T-helper 2 cell treated with Interferon-gamma antibody and Interleukin-4, amounts not matched to agents 5 μg/mL and 100 μg/mL, for 36 hours (primary cell): ENCODE measurements around the gene ZNF124.
"Not testable (repeated sequence)": the region's sequence is repeated elsewhere in the genome, so short reads cannot be mapped to it uniquely, and the experiment has no call there.

Experiments
- DNase-seq: peaks from one replicate; pipeline ENCODE4 v3.0.0; 2021; ENCODE audit warnings: low spot score
- H3K27ac Mint-ChIP-seq: one replicate; pipeline ENCODE4 v1.8.0; 2021; ENCODE audit warnings: mild to moderate bottlenecking, mixed read lengths
- H3K27me3 Mint-ChIP-seq: one replicate; pipeline ENCODE4 v1.8.0; 2021; ENCODE audit warnings: low read depth, mixed read lengths
- H3K36me3 Mint-ChIP-seq: one replicate; pipeline ENCODE4 v1.8.0; 2021; ENCODE audit warnings: low read depth, mixed read lengths
- H3K4me1 Mint-ChIP-seq: one replicate; pipeline ENCODE4 v1.8.0; 2021; ENCODE audit warnings: low read depth, mixed read lengths
- H3K4me3 Mint-ChIP-seq: one replicate; pipeline ENCODE4 v1.8.0; 2022; ENCODE audit warnings: mild to moderate bottlenecking, moderate library complexity, mixed read lengths
- H3K9me3 Mint-ChIP-seq: one replicate; pipeline ENCODE4 v1.8.0; 2021; ENCODE audit warnings: mixed read lengths

Gene ZNF124

DNA sequence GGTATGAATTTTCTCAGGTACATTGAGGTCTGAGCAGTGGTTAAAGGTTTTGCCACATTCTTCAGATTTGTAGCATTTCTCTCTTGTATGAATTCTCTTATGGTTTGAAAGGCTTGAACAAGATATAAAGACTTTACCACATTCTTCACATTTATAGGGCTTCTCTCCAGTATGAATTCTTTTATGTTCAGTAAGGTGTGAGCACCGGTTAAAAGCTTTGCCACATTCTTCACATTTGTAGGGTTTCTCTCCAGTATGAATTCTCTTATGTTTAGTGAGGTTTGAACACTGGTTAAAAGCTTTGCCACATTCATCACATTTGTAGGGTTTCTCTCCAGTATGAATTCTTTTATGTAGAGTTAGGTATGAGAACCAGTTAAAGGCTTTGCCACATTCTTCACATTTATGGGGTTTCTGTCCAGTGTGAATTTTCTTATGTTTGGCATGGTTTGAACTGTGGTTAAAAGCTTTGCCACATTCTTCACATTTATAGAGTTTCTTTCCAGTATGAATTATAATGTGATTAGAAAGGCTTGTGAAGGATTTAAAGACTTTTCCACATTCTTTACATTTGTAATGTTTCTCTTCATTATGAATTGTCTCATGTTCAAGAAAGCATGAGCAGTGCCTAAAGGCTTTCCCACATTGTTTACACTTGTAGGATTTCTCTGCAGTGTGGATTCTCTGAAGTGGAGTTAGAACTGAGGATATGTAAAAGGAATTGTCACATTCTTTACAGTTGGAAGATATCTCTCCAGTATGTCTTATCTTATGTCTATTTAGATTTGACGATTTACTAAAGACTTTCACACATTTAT is 18.4 kb upstream of the ZNF124 start:
- Mint-ChIP-seq H3K9me3 (peaks cover 67% of the 10 kb centered on the region), H3K36me3 (peaks cover 68% of the 10 kb centered on the region), H3K4me1 (no peaks in the 10 kb centered on the region), H3K27ac (no peak overlapping the region), H3K27me3 (no peaks in the 10 kb centered on the region), H3K4me3 (no peak overlapping the region)
- DNase-seq, result no peak

- no peaks in the 10 kb centered on the region for H3K4me1 Mint-ChIP-seq
- no peak overlapping the region for H3K4me3 Mint-ChIP-seq
- no peak overlapping the region for H3K27ac Mint-ChIP-seq
- peaks cover 62% of the 10 kb centered on the region for H3K9me3 Mint-ChIP-seq
- DNase-seq, result no peak
- peaks cover 31% of the 10 kb centered on the region for H3K36me3 Mint-ChIP-seq
- no peaks in the 10 kb centered on the region for H3K27me3 Mint-ChIP-seq
Observed at GRCh38 chr1:247185667-247186066, 13.8 kb upstream of the ZNF124 start.

GRCh38 chr1:247184254-247184653 is 12.4 kb upstream of the ZNF124 start:
- H3K9me3 Mint-ChIP-seq, result peaks cover 59% of the 10 kb centered on the region
- no peak overlapping the region for H3K4me3 Mint-ChIP-seq
- H3K4me1 Mint-ChIP-seq, result no peaks in the 10 kb centered on the region

DNA sequence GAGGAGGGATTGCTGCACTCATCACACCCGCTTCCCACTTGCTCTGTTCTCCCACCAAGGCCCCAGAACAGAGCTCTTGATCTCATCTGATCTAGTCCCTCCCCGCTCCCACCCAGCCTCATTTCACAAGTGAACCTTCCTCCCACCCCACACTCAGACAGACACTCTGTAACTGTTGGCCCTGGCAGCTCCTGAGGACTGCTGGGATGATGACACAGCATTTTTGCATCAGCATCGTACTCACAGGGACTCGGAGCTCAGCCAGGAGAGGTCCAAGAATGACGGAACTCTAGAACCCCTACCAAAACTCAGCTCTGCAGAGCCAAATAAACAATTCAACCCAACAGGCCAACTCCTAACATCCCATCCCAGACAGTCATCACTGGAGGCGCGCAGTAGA is 11.2 kb upstream of the ZNF124 start:
- no peak overlapping the region for H3K27ac Mint-ChIP-seq
- peaks cover 12% of the 10 kb centered on the region for H3K36me3 Mint-ChIP-seq
- peaks cover 59% of the 10 kb centered on the region for H3K9me3 Mint-ChIP-seq
- no peaks in the 10 kb centered on the region for H3K27me3 Mint-ChIP-seq
- no peak for DNase-seq
- no peaks in the 10 kb centered on the region for H3K4me1 Mint-ChIP-seq
- no peak overlapping the region for H3K4me3 Mint-ChIP-seq

More at GRCh38 chr1:247184254-247184653, 12.4 kb upstream of the ZNF124 start:
- Mint-ChIP-seq H3K27ac (no peak overlapping the region), H3K27me3 (no peaks in the 10 kb centered on the region), H3K36me3 (peaks cover 17% of the 10 kb centered on the region)
- DNase-seq, result no peak

DNA sequence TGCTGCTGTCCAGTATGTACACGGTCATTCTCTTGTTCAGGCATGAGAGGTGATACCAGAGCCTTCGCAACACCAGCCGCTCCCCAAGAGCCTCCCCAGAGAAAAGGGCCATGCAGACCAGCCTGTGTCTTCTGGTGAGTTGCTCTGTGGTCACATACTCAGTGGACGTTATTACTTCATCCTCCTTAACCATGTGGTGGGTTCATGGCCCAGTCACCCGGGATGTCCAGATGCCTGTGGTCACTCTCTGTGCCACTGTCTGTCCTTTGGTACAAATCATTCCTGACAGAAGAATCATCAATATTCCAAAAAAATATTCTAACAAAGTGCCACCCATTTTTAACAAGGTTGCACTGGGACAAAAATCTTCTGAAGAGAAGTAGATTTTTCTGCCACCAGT is 8.8 kb upstream of the ZNF124 start:
- Mint-ChIP-seq H3K27ac (no peak overlapping the region), H3K27me3 (no peaks in the 10 kb centered on the region), H3K36me3 (peaks cover 5% of the 10 kb centered on the region), H3K9me3 (peaks cover 52% of the 10 kb centered on the region), H3K4me1 (no peaks in the 10 kb centered on the region), H3K4me3 (no peak overlapping the region)
- no peak for DNase-seq

- Mint-ChIP-seq H3K4me1 (no peaks in the 10 kb centered on the region), H3K27ac (no peak overlapping the region), H3K9me3 (peaks cover 35% of the 10 kb centered on the region), H3K4me3 (no peak overlapping the region), H3K27me3 (no peaks in the 10 kb centered on the region), H3K36me3 (no peaks in the 10 kb centered on the region)
- no peak for DNase-seq
Observed at GRCh38 chr1:247177755-247178154, 5.9 kb upstream of the ZNF124 start.

DNA sequence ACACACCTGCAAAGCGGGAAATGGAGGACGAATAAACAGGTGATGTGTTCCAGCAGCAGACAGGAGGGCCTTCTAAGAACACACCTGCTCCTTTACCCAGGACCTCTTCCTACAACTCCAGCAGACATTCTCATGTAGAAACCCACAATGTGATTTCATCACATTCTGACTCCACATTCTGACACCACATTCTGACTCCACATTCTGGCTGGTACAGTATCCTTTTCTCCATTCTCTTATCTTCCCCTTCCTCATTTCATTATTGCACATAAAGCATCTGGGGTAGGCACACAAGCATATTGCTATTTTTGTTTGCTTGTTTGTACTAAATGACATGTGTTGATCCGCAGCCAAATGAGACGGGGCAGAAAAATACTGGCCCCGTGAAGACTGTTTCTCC is 3.6 kb upstream of the ZNF124 start:
- Mint-ChIP-seq H3K9me3 (peaks cover 27% of the 10 kb centered on the region), H3K4me3 (no peak overlapping the region), H3K36me3 (peaks cover 1% of the 10 kb centered on the region), H3K4me1 (peaks cover 1% of the 10 kb centered on the region), H3K27ac (no peak overlapping the region), H3K27me3 (no peaks in the 10 kb centered on the region)
- DNase-seq, result no peak

- peaks cover 5% of the 10 kb centered on the region for H3K4me1 Mint-ChIP-seq
- H3K27me3 Mint-ChIP-seq, result no peaks in the 10 kb centered on the region
- no peak overlapping the region for H3K27ac Mint-ChIP-seq
- H3K9me3 Mint-ChIP-seq, result peaks cover 19% of the 10 kb centered on the region
- peaks cover 14% of the 10 kb centered on the region for H3K36me3 Mint-ChIP-seq
- H3K4me3 Mint-ChIP-seq, result no peak overlapping the region
- no peak for DNase-seq
Observed at GRCh38 chr1:247173431-247173830, 1.6 kb upstream of the ZNF124 start.

- H3K27ac Mint-ChIP-seq, result no peak overlapping the region
- no peak overlapping the region for H3K4me3 Mint-ChIP-seq
- no peak for DNase-seq
- no peaks in the 10 kb centered on the region for H3K27me3 Mint-ChIP-seq
- H3K4me1 Mint-ChIP-seq, result peaks cover 5% of the 10 kb centered on the region
- peaks cover 17% of the 10 kb centered on the region for H3K36me3 Mint-ChIP-seq
- peaks cover 19% of the 10 kb centered on the region for H3K9me3 Mint-ChIP-seq
Observed at GRCh38 chr1:247172996-247173395, 1.2 kb upstream of the ZNF124 start.

- Mint-ChIP-seq H3K36me3 (peaks cover 32% of the 10 kb centered on the region), H3K9me3 (peaks cover 30% of the 10 kb centered on the region)
- not testable (repeated sequence) for H3K4me3 Mint-ChIP-seq, H3K4me1 Mint-ChIP-seq, H3K27ac Mint-ChIP-seq, DNase-seq, H3K27me3 Mint-ChIP-seq
Observed at GRCh38 chr1:247171443-247171842, 377 bp downstream of the ZNF124 start.

DNA sequence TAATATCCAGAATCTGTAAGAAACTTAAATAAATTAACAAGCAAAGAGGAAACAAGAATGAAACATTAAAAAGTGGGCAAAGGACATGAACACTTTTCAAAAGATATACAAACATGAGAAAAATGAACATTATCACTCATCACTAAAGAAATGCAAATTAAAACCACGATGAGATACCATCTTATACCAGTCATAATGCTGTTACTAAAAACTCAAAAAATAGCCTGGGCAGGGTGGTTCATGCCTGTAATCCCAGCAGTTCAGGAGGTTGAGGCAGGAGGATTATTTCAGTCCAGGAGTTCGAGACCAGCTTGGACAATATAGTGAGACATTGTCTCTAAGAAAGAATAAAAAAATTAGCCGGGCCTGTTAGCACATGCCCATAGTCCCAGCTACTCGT is 6.1 kb downstream of the ZNF124 start:
- Mint-ChIP-seq H3K4me1 (peaks cover 10% of the 10 kb centered on the region), H3K27ac (no peak overlapping the region), H3K36me3 (peaks cover 79% of the 10 kb centered on the region), H3K27me3 (no peaks in the 10 kb centered on the region), H3K4me3 (no peak overlapping the region), H3K9me3 (peaks cover 75% of the 10 kb centered on the region)
- no peak for DNase-seq

GRCh38 chr1:247164694-247165093 is 7.1 kb downstream of the ZNF124 start:
- Mint-ChIP-seq H3K36me3 (peaks cover 82% of the 10 kb centered on the region), H3K27me3 (no peaks in the 10 kb centered on the region)

DNA sequence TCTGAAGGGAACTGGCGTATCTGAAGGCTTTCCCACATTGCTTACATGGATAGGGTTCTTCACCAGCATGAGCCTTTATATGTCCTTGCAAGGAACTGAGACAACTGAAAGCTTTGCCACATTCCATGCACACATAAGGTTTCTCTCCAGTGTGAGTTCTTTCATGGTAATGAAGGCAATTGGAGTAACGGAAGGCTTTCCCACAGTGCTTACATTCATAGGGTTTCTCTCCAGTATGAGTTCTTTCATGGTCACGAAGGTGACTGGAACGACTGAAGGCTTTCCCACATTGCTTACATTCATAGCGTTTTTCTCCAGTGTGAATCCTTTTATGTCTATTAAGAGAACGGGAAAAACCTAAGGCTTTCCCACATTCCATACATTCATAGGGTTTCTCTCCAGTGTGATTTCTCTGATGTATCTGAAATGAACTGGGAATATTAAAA is 15.0 kb downstream of the ZNF124 start:
- Mint-ChIP-seq H3K36me3 (peaks cover 82% of the 10 kb centered on the region), H3K4me1 (no peaks in the 10 kb centered on the region), H3K27me3 (no peaks in the 10 kb centered on the region), H3K4me3 (no peak overlapping the region), H3K27ac (no peak overlapping the region), H3K9me3 (peaks cover 76% of the 10 kb centered on the region)
- no peak for DNase-seq

More at GRCh38 chr1:247164694-247165093, 7.1 kb downstream of the ZNF124 start:
- no peak for DNase-seq
- H3K9me3 Mint-ChIP-seq, result peaks cover 77% of the 10 kb centered on the region
- H3K4me3 Mint-ChIP-seq, result no peak overlapping the region
- H3K4me1 Mint-ChIP-seq, result peaks cover 8% of the 10 kb centered on the region
- H3K27ac Mint-ChIP-seq, result no peak overlapping the region

DNA sequence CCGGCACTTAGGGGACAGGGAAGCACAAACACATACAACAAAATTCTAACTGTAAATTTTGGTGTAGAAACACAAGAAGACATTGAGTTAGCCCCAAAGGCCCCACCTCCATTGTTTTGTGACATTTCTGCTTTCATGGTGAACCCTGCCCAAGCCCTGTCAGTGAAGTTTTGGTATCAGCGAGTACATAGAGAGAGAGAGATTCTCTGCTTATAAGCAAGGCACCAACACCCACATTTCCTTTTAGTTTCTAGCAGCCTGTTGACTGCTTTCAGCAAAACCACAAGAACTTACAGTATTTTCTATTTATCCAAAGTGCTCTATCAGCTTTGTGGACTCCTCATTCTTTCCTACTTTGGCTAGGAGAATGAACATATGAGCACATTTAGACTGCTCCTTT is 24.0 kb downstream of the ZNF124 start:
- DNase-seq, result no peak
- peaks cover 47% of the 10 kb centered on the region for H3K9me3 Mint-ChIP-seq

GRCh38 chr1:247147120-247147519 is 24.7 kb downstream of the ZNF124 start:
- Mint-ChIP-seq H3K36me3 (peaks cover 60% of the 10 kb centered on the region), H3K9me3 (peaks cover 47% of the 10 kb centered on the region)
- not testable (repeated sequence) for H3K27ac Mint-ChIP-seq, H3K4me1 Mint-ChIP-seq, H3K27me3 Mint-ChIP-seq, H3K4me3 Mint-ChIP-seq, DNase-seq

More for the DNA sequence above, 24.0 kb downstream of the ZNF124 start:
- Mint-ChIP-seq H3K27me3 (no peaks in the 10 kb centered on the region), H3K36me3 (peaks cover 61% of the 10 kb centered on the region), H3K27ac (no peak overlapping the region), H3K4me3 (no peak overlapping the region), H3K4me1 (no peaks in the 10 kb centered on the region)
